HepG2 (cell line): ENCODE data around the gene LIPT1. TPM values are rescaled to one million over a fixed set of nuclear protein-coding genes. Genes with fewer than 3 reads are reported as not detected.

Experiments
- AHDC1 ChIP-seq: sonication (generic); formaldehyde crosslinking; IDR thresholded peaks from 2 replicates; pipeline ENCODE4 v1.5.1; 2020; ENCODE audit warnings: mild to moderate bottlenecking, missing genetic modification reagents, borderline replicate concordance
- E2F1 ChIP-seq: sonication (generic); formaldehyde crosslinking; IDR thresholded peaks from 2 replicates; pipeline ENCODE4 v1.5.0; 2020; ENCODE audit warnings: missing genetic modification reagents
- GATAD2A ChIP-seq: IDR thresholded peaks from 2 replicates; pipeline ENCODE4 v1.6.1; 2016
- KDM6A ChIP-seq: IDR thresholded peaks from 2 replicates; pipeline ENCODE4 v1.6.1; 2016; ENCODE audit warnings: low read depth
- KMT2A ChIP-seq: sonication (generic); formaldehyde crosslinking; IDR thresholded peaks from 2 replicates; pipeline ENCODE4 v1.4.0; 2020; ENCODE audit warnings: missing genetic modification reagents
- STAT5B ChIP-seq: sonication (generic); formaldehyde crosslinking; IDR thresholded peaks from 2 replicates; pipeline ENCODE4 v1.4.0; 2020; ENCODE audit warnings: missing genetic modification reagents
- ZBTB14 ChIP-seq: sonication (generic); formaldehyde crosslinking; IDR thresholded peaks from 2 replicates; pipeline ENCODE4 v1.4.0; 2020; ENCODE audit warnings: missing genetic modification reagents
- ZFP62 ChIP-seq: sonication (generic); formaldehyde crosslinking; IDR thresholded peaks from 2 replicates; pipeline ENCODE4 v1.4.0; 2020; ENCODE audit warnings: missing genetic modification reagents
- ZNF761 ChIP-seq: sonication (generic); formaldehyde crosslinking; conservative IDR thresholded peaks from 2 replicates; pipeline ENCODE4 v1.4.0; 2020; ENCODE audit warnings: mild to moderate bottlenecking, missing genetic modification reagents
- ZZZ3 ChIP-seq: sonication (generic); formaldehyde crosslinking; IDR thresholded peaks from 2 replicates; pipeline ENCODE4 v1.4.0; 2020; ENCODE audit warnings: missing genetic modification reagents, mild to moderate bottlenecking, borderline replicate concordance
- polyA plus RNA-seq, 8 experiments: library from polyadenylated mRNA; depleted of rRNA in 3 of 8; stranded (reverse) in 7 of 8; unstranded in 1 of 8; fragments of >200 nt; fragmentation: Illumina TruSeq in 4 of 8; extraction: Trizol in 4 of 8; gene quantifications; 2 replicates each; pipeline versions ENCODE4 v1.2.1 to v1.2.3, GENCODE V29; 2011 to 2016; ENCODE audit warnings: low read depth in 4 of 8, missing spikeins in 1 of 8, mixed read lengths in 1 of 8; ENCODE audit not compliant: insufficient read depth in 1 of 8
- total RNA-seq, 5 experiments: library from RNA; depleted of rRNA; stranded (reverse); fragments of >200 nt; fragmentation: Illumina TruSeq; extraction: Trizol; gene quantifications; 2 replicates each; pipeline ENCODE4 v1.2.3, GENCODE V29; 2016; ENCODE audit warnings: low read depth in 1 of 5
- TF ChIP-seq, protein P1 (sequence below): sonication (generic); formaldehyde crosslinking; IDR thresholded peaks from 2 replicates; pipeline ENCODE4 v1.4.0; 2020; ENCODE audit warnings: missing genetic modification reagents, borderline replicate concordance
- TF ChIP-seq, protein P2 (sequence below): sonication (generic); formaldehyde crosslinking; IDR thresholded peaks from 2 replicates; pipeline ENCODE4 v1.4.0; 2020; ENCODE audit warnings: missing genetic modification reagents, borderline replicate concordance
- TF ChIP-seq, protein P3 (sequence below): sonication (generic); formaldehyde crosslinking; IDR thresholded peaks from 2 replicates; pipeline ENCODE4 v1.5.1; 2020; ENCODE audit warnings: missing genetic modification reagents, mild to moderate bottlenecking, borderline replicate concordance

The LIPT1 gene
- total and polyA plus RNA-seq, 2 of the 13 experiments (the other 11 are each of a cell fraction or from before 2014, with no cell fraction given): 8.0 to 9.6 TPM

- TF ChIP-seq AHDC1 (CRISPR knock-in tag) (peak; percentile 64; the same call in 1 of the 2 replicates), KDM6A (CRISPR knock-in tag) (no peak), STAT5B (CRISPR knock-in tag) (no peak), ZBTB14 (CRISPR knock-in tag) (peak; percentile 65), ZFP62 (CRISPR knock-in tag) (no peak; the same call in 1 of the 2 replicates), E2F1 (CRISPR knock-in tag) (peak; percentile 88), ZNF761 (peak; percentile 96), GATAD2A (CRISPR knock-in tag) (peak; percentile 93), ZZZ3 (CRISPR knock-in tag) (peak; percentile 96; the same call in 1 of the 2 replicates), KMT2A (CRISPR knock-in tag) (peak; percentile 99)
- TF ChIP-seq, protein P1, sequence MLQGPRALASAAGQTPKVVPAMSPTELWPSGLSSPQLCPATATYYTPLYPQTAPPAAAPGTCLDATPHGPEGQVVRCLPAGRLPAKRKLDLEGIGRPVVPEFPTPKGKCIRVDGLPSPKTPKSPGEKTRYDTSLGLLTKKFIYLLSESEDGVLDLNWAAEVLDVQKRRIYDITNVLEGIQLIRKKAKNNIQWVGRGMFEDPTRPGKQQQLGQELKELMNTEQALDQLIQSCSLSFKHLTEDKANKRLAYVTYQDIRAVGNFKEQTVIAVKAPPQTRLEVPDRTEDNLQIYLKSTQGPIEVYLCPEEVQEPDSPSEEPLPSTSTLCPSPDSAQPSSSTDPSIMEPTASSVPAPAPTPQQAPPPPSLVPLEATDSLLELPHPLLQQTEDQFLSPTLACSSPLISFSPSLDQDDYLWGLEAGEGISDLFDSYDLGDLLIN: no peak; the same call in 1 of the 2 replicates
- TF ChIP-seq, protein P2, sequence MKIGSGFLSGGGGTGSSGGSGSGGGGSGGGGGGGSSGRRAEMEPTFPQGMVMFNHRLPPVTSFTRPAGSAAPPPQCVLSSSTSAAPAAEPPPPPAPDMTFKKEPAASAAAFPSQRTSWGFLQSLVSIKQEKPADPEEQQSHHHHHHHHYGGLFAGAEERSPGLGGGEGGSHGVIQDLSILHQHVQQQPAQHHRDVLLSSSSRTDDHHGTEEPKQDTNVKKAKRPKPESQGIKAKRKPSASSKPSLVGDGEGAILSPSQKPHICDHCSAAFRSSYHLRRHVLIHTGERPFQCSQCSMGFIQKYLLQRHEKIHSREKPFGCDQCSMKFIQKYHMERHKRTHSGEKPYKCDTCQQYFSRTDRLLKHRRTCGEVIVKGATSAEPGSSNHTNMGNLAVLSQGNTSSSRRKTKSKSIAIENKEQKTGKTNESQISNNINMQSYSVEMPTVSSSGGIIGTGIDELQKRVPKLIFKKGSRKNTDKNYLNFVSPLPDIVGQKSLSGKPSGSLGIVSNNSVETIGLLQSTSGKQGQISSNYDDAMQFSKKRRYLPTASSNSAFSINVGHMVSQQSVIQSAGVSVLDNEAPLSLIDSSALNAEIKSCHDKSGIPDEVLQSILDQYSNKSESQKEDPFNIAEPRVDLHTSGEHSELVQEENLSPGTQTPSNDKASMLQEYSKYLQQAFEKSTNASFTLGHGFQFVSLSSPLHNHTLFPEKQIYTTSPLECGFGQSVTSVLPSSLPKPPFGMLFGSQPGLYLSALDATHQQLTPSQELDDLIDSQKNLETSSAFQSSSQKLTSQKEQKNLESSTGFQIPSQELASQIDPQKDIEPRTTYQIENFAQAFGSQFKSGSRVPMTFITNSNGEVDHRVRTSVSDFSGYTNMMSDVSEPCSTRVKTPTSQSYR: 0 out of 2 replicates have a peak, but pooled peaks have one; percentile 13
- TF ChIP-seq, protein P3, sequence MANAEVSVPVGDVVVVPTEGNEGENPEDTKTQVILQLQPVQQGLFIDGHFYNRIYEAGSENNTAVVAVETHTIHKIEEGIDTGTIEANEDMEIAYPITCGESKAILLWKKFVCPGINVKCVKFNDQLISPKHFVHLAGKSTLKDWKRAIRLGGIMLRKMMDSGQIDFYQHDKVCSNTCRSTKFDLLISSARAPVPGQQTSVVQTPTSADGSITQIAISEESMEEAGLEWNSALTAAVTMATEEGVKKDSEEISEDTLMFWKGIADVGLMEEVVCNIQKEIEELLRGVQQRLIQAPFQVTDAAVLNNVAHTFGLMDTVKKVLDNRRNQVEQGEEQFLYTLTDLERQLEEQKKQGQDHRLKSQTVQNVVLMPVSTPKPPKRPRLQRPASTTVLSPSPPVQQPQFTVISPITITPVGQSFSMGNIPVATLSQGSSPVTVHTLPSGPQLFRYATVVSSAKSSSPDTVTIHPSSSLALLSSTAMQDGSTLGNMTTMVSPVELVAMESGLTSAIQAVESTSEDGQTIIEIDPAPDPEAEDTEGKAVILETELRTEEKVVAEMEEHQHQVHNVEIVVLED (CRISPR knock-in tag): peak; percentile 96
Measured at GRCh38 chr2:99154643-99155536, at the start of gene LIPT1, which contains the start of gene TSGA10 (continued).
